ENCODE measurements around the gene C1RL. TPM values are rescaled to one million over a fixed set of nuclear protein-coding genes. Genes with fewer than 3 reads are reported as not detected.
"Not testable (repeated sequence)": the region's sequence is repeated elsewhere in the genome, so short reads cannot be mapped to it uniquely, and the experiment has no call there.

The C1RL gene

GRCh38 chr12:7058850-7059395, 50.1 kb downstream of the C1RL start:
- peaks cover 10% of the 10 kb centered on the region for H3K4me1 ChIP-seq (ENCODE audit: control insufficient read depth, insufficient read depth, low read length)
- no peaks in the 10 kb centered on the region for H3K36me3 ChIP-seq (ENCODE audit: insufficient read depth, low read length)
- no peak overlapping the region for H3K4me2 ChIP-seq (ENCODE audit: low read length)
- no peak overlapping the region for H3K9ac ChIP-seq (ENCODE audit: low read depth, low read length)
- H3K27me3 ChIP-seq (ENCODE audit: control insufficient read depth, insufficient read depth, low read length), result peaks cover 16% of the 10 kb centered on the region
- no peaks in the 10 kb centered on the region for H3K9me3 ChIP-seq (replicated peaks; ENCODE audit: low read length)
- H3K4me3 ChIP-seq (ENCODE audit: low read length), result no peak overlapping the region

GRCh38 chr12:7058163-7058845, 50.7 kb downstream of the C1RL start:
- no peaks in the 10 kb centered on the region for H3K9me3 ChIP-seq (replicated peaks; ENCODE audit: low read length)
- no peak overlapping the region for H3K9ac ChIP-seq (ENCODE audit: low read depth, low read length)
- H3K4me1 ChIP-seq (ENCODE audit: control insufficient read depth, insufficient read depth, low read length), result peaks cover 10% of the 10 kb centered on the region
- no peaks in the 10 kb centered on the region for H3K36me3 ChIP-seq (ENCODE audit: insufficient read depth, low read length)
- no peak overlapping the region for H3K4me2 ChIP-seq (ENCODE audit: low read length)
- peaks cover 19% of the 10 kb centered on the region for H3K27me3 ChIP-seq (ENCODE audit: control insufficient read depth, insufficient read depth, low read length)
- no peak overlapping the region for H3K4me3 ChIP-seq (ENCODE audit: low read length)

- not testable (repeated sequence) for H3K4me2 ChIP-seq (ENCODE audit: low read length); H3K4me1 ChIP-seq (ENCODE audit: control insufficient read depth, insufficient read depth, low read length)
These were observed 53.3 kb downstream of the C1RL start for GRCh38 chr12:7055736-7056135.

GRCh38 chr12:7054925-7055324, 54.1 kb downstream of the C1RL start:
- Histone ChIP-seq H3K9me3 (replicated peaks; ENCODE audit: low read length) (no peaks in the 10 kb centered on the region), H3K4me2 (ENCODE audit: low read length) (no peak overlapping the region), H3K4me1 (ENCODE audit: control insufficient read depth, insufficient read depth, low read length) (peaks cover under 1% of the 10 kb centered on the region), H3K36me3 (ENCODE audit: insufficient read depth, low read length) (no peaks in the 10 kb centered on the region), H3K4me3 (ENCODE audit: low read length) (no peak overlapping the region), H3K9ac (ENCODE audit: low read depth, low read length) (no peak overlapping the region), H3K27me3 (ENCODE audit: control insufficient read depth, insufficient read depth, low read length) (peaks cover 43% of the 10 kb centered on the region)

More at GRCh38 chr12:7055736-7056135, 53.3 kb downstream of the C1RL start:
- not testable (repeated sequence) for H3K9me3 ChIP-seq (replicated peaks; ENCODE audit: low read length); H3K4me3 ChIP-seq (ENCODE audit: low read length); H3K36me3 ChIP-seq (ENCODE audit: insufficient read depth, low read length); H3K9ac ChIP-seq (ENCODE audit: low read depth, low read length)
- peaks cover 39% of the 10 kb centered on the region for H3K27me3 ChIP-seq (ENCODE audit: control insufficient read depth, insufficient read depth, low read length)

GRCh38 chr12:7049973-7050372, 59.0 kb downstream of the C1RL start:
- not testable (repeated sequence) for H3K36me3 ChIP-seq (ENCODE audit: insufficient read depth, low read length); H3K9me3 ChIP-seq (replicated peaks; ENCODE audit: low read length); H3K4me2 ChIP-seq (ENCODE audit: low read length)

GRCh38 chr12:7049445-7049951, 59.5 kb downstream of the C1RL start:
- not testable (repeated sequence) for H3K36me3 ChIP-seq (ENCODE audit: insufficient read depth, low read length); H3K4me1 ChIP-seq (ENCODE audit: control insufficient read depth, insufficient read depth, low read length); H3K4me2 ChIP-seq (ENCODE audit: low read length); H3K4me3 ChIP-seq (ENCODE audit: low read length); H3K9me3 ChIP-seq (replicated peaks; ENCODE audit: low read length); H3K9ac ChIP-seq (ENCODE audit: low read depth, low read length)
- H3K27me3 ChIP-seq (ENCODE audit: control insufficient read depth, insufficient read depth, low read length), result peaks cover 33% of the 10 kb centered on the region

More at GRCh38 chr12:7049973-7050372, 59.0 kb downstream of the C1RL start:
- not testable (repeated sequence) for H3K4me3 ChIP-seq (ENCODE audit: low read length); H3K4me1 ChIP-seq (ENCODE audit: control insufficient read depth, insufficient read depth, low read length); H3K9ac ChIP-seq (ENCODE audit: low read depth, low read length)
- peaks cover 35% of the 10 kb centered on the region for H3K27me3 ChIP-seq (ENCODE audit: control insufficient read depth, insufficient read depth, low read length)

GRCh38 chr12:7047306-7047705, 61.7 kb downstream of the C1RL start:
- H3K9ac ChIP-seq (ENCODE audit: low read depth, low read length), result no peak overlapping the region
- no peak overlapping the region for H3K4me3 ChIP-seq (ENCODE audit: low read length)
- no peaks in the 10 kb centered on the region for H3K9me3 ChIP-seq (replicated peaks; ENCODE audit: low read length)
- peaks cover 20% of the 10 kb centered on the region for H3K27me3 ChIP-seq (ENCODE audit: control insufficient read depth, insufficient read depth, low read length)
- no peaks in the 10 kb centered on the region for H3K36me3 ChIP-seq (ENCODE audit: insufficient read depth, low read length)
- no peak overlapping the region for H3K4me2 ChIP-seq (ENCODE audit: low read length)
- no peaks in the 10 kb centered on the region for H3K4me1 ChIP-seq (ENCODE audit: control insufficient read depth, insufficient read depth, low read length)

GRCh38 chr12:7046383-7047105, 62.5 kb downstream of the C1RL start:
- Histone ChIP-seq H3K9ac (ENCODE audit: low read depth, low read length) (no peak overlapping the region), H3K4me2 (ENCODE audit: low read length) (no peak overlapping the region), H3K27me3 (ENCODE audit: control insufficient read depth, insufficient read depth, low read length) (peaks cover 15% of the 10 kb centered on the region), H3K4me3 (ENCODE audit: low read length) (no peak overlapping the region), H3K4me1 (ENCODE audit: control insufficient read depth, insufficient read depth, low read length) (no peaks in the 10 kb centered on the region), H3K9me3 (replicated peaks; ENCODE audit: low read length) (no peaks in the 10 kb centered on the region), H3K36me3 (ENCODE audit: insufficient read depth, low read length) (no peaks in the 10 kb centered on the region)

GRCh38 chr12:7045913-7046312, 63.1 kb downstream of the C1RL start:
- Histone ChIP-seq H3K9me3 (replicated peaks; ENCODE audit: low read length) (no peaks in the 10 kb centered on the region), H3K4me3 (ENCODE audit: low read length) (no peak overlapping the region), H3K4me1 (ENCODE audit: control insufficient read depth, insufficient read depth, low read length) (no peaks in the 10 kb centered on the region), H3K27me3 (ENCODE audit: control insufficient read depth, insufficient read depth, low read length) (peaks cover 15% of the 10 kb centered on the region), H3K9ac (ENCODE audit: low read depth, low read length) (no peak overlapping the region), H3K36me3 (ENCODE audit: insufficient read depth, low read length) (no peaks in the 10 kb centered on the region), H3K4me2 (ENCODE audit: low read length) (no peak overlapping the region)

Small RNA genes lying within 50 kb of the gene (small RNA-seq; reads per million reads assigned to genes)
- gene RNU6-485P, result not detected
